DOHH2 (cell line): Measurements from ENCODE around the gene MMP1.

Experiments used
- CTCF ChIP-seq: fragments of 200-600 bp; sonication (generic); IDR thresholded peaks from one replicate; pipeline ENCODE4 v1.5.1; 2014; ENCODE audit warnings: antibody characterized with exemption, mild to moderate bottlenecking, low read depth, low read length; ENCODE audit not compliant: poor library complexity, severe bottlenecking
- EZH2phosphoT487 ChIP-seq: fragments of 200-600 bp; sonication (generic); IDR thresholded peaks from 2 replicates; pipeline ENCODE4 v1.6.1; 2017; ENCODE audit warnings: borderline replicate concordance, mild to moderate bottlenecking, antibody characterized with exemption, low read length, moderate library complexity, mixed read lengths

GRCh38 chr11:102770191-102770590, 27.8 kb downstream of the MMP1 start:
- no peak for TF ChIP-seq CTCF
- no peak for TF ChIP-seq EZH2phosphoT487
